GM12872 (cell line): ENCODE results near the gene SHISA9.

Source experiments
- CTCF ChIP-seq: IDR thresholded peaks from 3 replicates; pipeline ENCODE4 v1.5.1; 2011; ENCODE audit warnings: low read depth, mild to moderate bottlenecking, low read length, moderate library complexity; ENCODE audit not compliant: insufficient read depth

SHISA9 gene

DNA sequence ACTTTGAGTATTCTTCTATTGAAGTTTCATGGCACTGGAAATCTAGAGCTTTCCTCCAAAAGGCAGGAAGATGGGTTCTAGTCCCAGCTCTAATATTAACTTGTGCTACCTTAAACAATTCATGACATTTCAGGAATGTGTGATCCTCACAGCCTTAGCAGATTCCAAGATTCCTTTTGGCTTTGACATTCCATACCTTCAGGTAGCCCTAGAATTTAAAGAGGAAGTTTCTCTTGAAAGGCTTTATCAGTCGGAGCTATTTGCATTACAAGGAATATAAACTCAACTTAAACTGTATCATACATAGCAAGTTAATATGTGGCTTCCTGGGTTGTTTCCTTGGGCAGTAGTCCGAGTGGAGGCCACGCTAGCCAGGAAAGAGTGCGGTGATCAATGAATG, 330.0 kb downstream of the SHISA9 start:
- TF ChIP-seq CTCF: no peak

DNA sequence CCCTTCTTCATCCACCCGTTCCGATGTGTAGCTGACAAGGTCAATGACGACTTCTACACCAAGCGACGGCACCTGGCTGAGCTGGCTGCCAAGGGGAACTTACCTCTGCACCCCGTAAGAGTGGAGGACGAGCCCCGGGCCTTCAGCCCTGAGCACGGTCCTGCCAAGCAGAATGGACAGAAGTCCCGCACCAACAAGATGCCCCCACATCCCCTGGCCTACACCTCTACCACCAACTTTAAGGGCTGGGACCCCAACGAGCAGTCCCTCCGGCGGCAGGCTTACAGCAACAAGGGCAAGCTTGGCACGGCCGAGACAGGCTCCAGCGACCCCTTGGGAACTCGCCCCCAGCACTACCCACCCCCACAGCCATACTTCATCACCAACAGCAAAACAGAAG, 333.6 kb downstream of the SHISA9 start:
- TF ChIP-seq CTCF: no peak

DNA sequence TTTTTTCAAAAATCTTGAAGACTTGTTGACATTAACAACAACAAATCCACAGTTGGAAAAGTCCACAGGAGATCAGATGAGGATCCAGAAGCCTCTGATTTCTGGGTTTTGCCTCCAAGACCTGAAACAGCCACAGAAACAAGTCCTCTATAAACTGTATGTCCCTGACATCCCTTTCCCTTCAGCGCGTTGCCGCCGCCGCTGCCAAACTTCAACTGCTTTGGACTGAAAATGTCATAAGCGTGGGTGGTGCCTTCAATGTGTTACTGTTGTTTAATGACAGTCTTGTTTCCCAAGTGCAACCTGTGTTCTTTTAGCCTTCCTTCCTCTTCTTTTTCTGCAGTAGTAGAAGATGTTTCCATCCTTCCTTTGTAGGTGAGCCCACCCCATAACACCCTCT, 334.9 kb downstream of the SHISA9 start:
- TF ChIP-seq CTCF: no peak

GRCh38 chr16:13238182-13238581, 336.8 kb downstream of the SHISA9 start:
- no peak for TF ChIP-seq CTCF

DNA sequence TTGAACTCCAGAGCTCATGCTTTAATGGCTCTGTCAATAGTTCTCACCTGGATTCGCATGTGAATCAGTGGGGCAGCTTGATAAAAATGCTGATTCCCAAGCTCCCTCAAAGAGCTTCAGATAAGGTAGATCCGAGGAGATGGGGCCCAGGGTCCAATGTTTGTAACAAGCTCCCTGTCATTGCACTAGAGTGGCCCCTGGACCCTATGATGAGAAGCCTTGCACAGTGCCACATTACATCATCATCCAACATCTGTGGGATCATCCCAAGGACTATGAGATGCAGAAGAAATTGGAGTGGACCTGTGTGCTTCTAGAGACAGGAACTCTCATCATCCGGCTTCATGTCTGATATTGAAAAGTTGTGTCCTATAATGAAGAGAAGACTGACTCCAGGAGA, 340.8 kb downstream of the SHISA9 start:
- TF ChIP-seq CTCF: no peak

DNA sequence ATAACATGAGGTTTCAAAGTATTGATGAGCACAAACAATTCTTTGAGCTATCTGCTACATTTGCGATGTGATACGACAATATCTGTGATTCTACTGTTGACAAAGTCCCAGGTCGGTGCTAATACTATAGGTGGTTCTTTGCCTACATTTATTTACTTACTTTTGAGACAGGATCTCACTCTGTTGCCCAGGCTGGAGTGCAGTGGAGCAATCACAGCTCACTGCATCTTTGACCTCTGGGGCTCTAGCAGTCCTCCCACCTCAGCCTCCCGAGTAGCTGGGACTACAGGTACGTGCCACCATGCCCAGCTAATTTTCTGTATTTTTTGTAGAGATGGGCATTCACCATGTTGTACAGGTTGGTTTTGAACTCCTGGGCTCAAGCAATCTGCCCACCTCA, 343.4 kb downstream of the SHISA9 start:
- no peak for TF ChIP-seq CTCF

- TF ChIP-seq CTCF: no peak
Measured at GRCh38 chr16:13245713-13246377, 344.4 kb downstream of the SHISA9 start.
